Fibroblast of the conjunctiva (primary cell): ENCODE measurements around the gene SCARF1.
A peak's percentile ranks its signal among the peaks of the same experiment; 100 is the strongest.

Experiments
- DNase-seq: peaks from one replicate; pipeline ENCODE4 v3.0.0-alpha.2; 2010; ENCODE audit warnings: low read depth

The SCARF1 gene

GRCh38 chr17:1597861-1598342 lies 47.6 kb downstream of the SCARF1 start:
- no peak for DNase-seq

- no peak for DNase-seq
These were observed 52.0 kb downstream of the SCARF1 start for GRCh38 chr17:1593630-1593931.

DNA sequence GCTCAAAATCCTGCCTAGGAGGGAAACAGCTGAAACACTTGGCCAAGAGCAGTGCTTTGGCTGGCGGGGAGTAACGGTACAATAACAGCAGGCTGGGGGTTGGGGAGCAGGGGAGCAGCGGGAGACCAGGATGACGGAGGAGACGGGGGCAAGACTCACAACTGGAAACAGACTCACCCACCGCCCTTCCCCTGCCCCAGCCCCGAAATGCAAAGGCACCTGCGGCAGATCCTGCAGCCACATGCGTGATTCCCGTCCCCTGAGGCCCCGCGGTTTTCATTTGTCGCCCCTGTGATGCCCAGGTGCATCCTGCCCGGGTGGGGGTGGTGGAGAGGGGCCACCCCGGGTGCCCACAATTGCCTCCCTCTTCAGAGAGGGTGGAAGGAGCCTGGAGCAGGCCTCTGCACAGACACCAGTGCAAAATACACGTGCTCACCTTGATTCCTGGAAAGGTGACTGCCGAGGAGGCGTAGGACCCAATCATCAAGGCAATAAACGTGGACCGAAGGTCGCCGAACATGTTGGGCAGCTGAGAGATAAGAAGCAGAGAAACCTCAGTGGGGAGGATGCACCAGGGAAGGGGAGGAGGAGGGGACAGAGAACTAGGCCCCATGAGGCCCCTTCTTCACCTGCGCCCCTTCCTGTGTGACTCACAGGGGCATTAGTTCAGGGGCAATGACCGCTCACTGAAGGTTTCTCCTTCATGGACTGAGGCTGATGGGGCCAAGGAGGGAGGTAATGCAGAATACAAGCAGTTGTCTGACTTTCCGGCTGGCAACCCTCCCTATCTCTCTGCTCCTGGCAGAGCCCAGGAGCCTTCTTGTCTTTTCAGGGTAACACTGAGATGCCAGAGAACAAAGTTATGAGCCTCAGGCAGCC lies 52.5 kb downstream of the SCARF1 start:
- no peak for DNase-seq

GRCh38 chr17:1591474-1592090 lies 54.0 kb downstream of the SCARF1 start:
- DNase-seq, result no peak

DNA sequence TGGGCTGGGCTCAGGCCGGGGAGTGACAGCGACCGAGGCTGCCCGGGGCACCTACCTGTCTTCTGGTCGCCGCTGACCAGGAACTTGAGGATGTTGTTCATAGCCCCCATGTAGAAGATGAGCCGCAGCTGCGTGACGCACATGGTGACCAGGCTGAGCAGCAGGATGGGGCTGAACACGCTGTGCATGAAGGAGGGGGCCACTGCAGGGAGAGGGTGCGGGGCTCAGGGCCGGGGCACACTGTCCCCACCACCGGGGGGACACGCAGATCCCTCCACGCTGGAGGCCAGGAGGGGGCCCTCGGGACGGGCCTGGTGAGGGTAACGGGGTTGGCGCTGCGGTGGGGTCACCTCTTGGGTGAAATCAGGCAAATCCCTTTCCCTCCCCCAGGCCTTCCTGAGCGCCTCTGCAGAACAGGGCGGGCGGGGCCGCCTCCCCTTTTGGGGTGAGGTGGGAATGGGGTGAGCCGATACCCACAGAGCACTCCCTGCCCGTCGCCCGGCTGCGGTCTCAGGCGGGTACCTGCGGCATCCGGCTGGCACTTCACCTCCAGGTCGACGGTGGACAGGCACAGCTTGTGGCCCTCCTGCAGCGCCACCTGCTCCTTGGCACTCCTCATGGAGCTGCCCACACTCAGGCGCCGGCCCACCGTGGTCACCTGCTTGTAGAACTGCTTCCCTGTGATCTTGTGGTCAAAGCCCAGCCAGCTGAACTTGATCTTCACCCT lies 54.6 kb downstream of the SCARF1 start:
- no peak for DNase-seq

GRCh38 chr17:1590029-1590746 lies 55.3 kb downstream of the SCARF1 start:
- DNase-seq, result peak; percentile 55

- DNase-seq, result peak; percentile 24
These were observed 56.5 kb downstream of the SCARF1 start for GRCh38 chr17:1588821-1589585.

- DNase-seq, result no peak
These were observed 61.4 kb downstream of the SCARF1 start for GRCh38 chr17:1584167-1584566.
